Parathyroid adenoma (tissue), 2 donors: ENCODE measurements around the gene UHRF1.
A peak's percentile ranks its signal among the peaks of the same experiment; 100 is the strongest.

Experiments used
- H2AFZ ChIP-seq: fragments of 300-600 bp; sonication (generic); one replicate; pipeline ENCODE4 v1.7.0; 2017; ENCODE audit warnings: antibody characterized with exemption, mild to moderate bottlenecking
- H3K27ac ChIP-seq: fragments of 300-600 bp; sonication (generic); one replicate; pipeline ENCODE4 v1.7.0; 2017
- H3K27me3 ChIP-seq: fragments of 300-600 bp; sonication (generic); one replicate; pipeline ENCODE4 v1.7.0; 2017; ENCODE audit warnings: low read length; ENCODE audit not compliant: control insufficient read depth, insufficient read depth
- H3K36me3 ChIP-seq: fragments of 300-600 bp; sonication (generic); one replicate; pipeline ENCODE4 v1.7.0; 2017; ENCODE audit warnings: low read length; ENCODE audit not compliant: control insufficient read depth, insufficient read depth
- H3K4me1 ChIP-seq: fragments of 300-600 bp; sonication (generic); one replicate; pipeline ENCODE4 v1.7.0; 2017; ENCODE audit warnings: control low read depth
- H3K4me2 ChIP-seq: fragments of 300-600 bp; sonication (generic); one replicate; pipeline ENCODE4 v1.7.0; 2017; ENCODE audit warnings: low read length
- H3K4me3 ChIP-seq: fragments of 300-600 bp; sonication (generic); one replicate; pipeline ENCODE4 v1.7.0; 2017; ENCODE audit warnings: low read depth, low read length
- H3K79me2 ChIP-seq: fragments of 300-600 bp; sonication (generic); one replicate; pipeline ENCODE4 v1.7.0; 2017; ENCODE audit warnings: control low read depth
- H3K9ac ChIP-seq: fragments of 300-600 bp; sonication (generic); one replicate; pipeline ENCODE4 v1.7.0; 2017; ENCODE audit warnings: mild to moderate bottlenecking
- H3K9me3 ChIP-seq: fragments of 300-600 bp; sonication (generic); one replicate; pipeline ENCODE4 v1.7.0; 2017; ENCODE audit warnings: low read length; ENCODE audit not compliant: control insufficient read depth
- TF ChIP-seq, protein P1 (sequence below): fragments of 300-600 bp; sonication (generic); IDR thresholded peaks from one replicate; pipeline ENCODE4 v1.7.0; 2017; ENCODE audit warnings: antibody characterized with exemption, mild to moderate bottlenecking
- donor health status: primary hyperparathyroidism.

Gene UHRF1

DNA sequence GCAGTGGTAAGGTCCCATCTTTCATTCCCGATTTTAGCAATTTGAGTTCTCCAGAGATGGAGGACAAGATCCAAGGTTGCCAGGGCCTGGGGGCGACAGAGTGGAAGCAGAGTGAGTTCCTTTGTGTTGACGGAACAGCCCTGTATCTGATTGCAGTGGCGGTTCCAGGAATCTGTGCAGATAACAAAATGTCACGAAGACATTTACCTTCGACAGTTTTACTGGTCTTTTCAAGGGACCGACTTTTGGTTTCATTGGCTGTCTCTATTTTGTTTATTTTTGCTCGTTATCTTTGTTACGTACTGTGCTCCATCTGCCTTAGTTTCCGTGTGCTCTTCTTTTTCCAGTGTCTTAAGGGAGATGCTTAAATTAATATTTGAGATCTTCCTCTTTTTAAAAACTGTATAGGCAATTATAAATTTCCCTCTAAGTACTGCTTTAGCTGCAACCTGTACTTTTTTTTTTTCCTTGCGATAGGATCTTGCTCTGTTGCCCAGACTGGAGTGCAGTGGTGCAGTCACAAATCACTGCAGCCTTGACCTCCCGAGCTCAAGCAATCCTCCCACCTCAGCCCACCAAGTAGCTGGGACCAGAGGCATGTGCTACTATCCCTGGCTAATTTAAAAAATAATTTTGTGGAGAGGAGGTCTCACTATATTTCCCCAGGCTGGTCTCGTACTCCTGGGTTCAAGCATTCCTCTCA, 82.8 kb downstream of the UHRF1 start:
- Histone ChIP-seq H3K79me2 (peaks cover 41% of the 10 kb centered on the region), H3K9me3 (no peaks in the 10 kb centered on the region), H3K36me3 (no peaks in the 10 kb centered on the region), H3K9ac (no peak overlapping the region), H3K27me3 (no peaks in the 10 kb centered on the region), H3K4me2 (peak overlapping the region; percentile 16), H3K4me3 (no peak overlapping the region), H3K4me1 (peaks cover 19% of the 10 kb centered on the region), H2AFZ (peak overlapping the region; percentile 30), H3K27ac (peak overlapping the region; percentile 80)
- TF ChIP-seq, protein P1, sequence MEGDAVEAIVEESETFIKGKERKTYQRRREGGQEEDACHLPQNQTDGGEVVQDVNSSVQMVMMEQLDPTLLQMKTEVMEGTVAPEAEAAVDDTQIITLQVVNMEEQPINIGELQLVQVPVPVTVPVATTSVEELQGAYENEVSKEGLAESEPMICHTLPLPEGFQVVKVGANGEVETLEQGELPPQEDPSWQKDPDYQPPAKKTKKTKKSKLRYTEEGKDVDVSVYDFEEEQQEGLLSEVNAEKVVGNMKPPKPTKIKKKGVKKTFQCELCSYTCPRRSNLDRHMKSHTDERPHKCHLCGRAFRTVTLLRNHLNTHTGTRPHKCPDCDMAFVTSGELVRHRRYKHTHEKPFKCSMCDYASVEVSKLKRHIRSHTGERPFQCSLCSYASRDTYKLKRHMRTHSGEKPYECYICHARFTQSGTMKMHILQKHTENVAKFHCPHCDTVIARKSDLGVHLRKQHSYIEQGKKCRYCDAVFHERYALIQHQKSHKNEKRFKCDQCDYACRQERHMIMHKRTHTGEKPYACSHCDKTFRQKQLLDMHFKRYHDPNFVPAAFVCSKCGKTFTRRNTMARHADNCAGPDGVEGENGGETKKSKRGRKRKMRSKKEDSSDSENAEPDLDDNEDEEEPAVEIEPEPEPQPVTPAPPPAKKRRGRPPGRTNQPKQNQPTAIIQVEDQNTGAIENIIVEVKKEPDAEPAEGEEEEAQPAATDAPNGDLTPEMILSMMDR, result no peak

DNA sequence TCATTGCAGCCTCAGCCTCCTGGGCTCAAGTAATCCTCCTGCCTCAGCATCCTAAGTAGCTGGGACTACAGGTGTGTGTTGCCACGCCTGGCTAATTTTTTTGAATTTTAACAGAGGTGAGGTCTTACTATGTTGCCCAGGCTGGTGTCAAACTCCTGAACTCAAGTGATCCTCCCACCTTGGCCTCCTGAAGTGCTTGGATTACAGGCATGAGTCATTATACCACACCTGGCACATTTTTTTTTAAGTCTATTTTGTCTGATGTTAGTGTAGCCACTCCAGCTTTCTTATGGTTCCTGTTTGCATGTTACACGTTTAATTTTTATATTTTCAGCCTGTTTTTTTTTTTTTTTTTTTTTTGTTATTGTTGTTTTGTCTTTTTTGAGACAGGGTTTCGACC, 84.4 kb downstream of the UHRF1 start:
- Histone ChIP-seq H3K9ac (no peak overlapping the region), H3K4me2 (no peak overlapping the region), H3K27ac (no peak overlapping the region), H3K36me3 (no peaks in the 10 kb centered on the region), H3K4me1 (peaks cover 19% of the 10 kb centered on the region), H3K9me3 (no peaks in the 10 kb centered on the region), H3K27me3 (no peaks in the 10 kb centered on the region), H2AFZ (no peak overlapping the region), H3K4me3 (no peak overlapping the region), H3K79me2 (peaks cover 46% of the 10 kb centered on the region)
- TF ChIP-seq, protein P1, result no peak

DNA sequence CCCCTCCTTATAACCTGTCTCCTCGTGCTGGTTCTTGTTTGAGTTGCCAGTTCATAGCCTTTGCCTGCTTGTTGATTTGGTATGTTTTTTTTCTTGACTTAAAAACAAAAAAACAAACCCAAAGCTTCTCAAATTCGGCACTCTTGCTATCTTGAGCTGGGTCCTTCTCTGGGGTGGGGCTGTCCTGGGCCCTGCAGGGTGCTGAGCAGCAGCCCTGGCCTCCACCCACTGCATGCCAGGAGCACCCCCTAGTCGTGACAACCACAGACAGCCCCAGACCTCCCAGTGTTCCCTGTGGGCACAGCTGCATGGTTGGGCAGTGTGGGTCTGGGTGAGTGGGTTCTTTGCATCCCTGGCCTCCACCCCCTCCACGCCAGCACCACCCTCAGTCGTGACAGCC, 87.4 kb downstream of the UHRF1 start:
- Histone ChIP-seq H3K4me3 (no peak overlapping the region), H3K9me3 (no peaks in the 10 kb centered on the region), H3K9ac (no peak overlapping the region), H3K27me3 (no peaks in the 10 kb centered on the region), H3K4me1 (peaks cover 16% of the 10 kb centered on the region), H3K4me2 (no peak overlapping the region), H3K27ac (no peak overlapping the region), H3K79me2 (peaks cover 61% of the 10 kb centered on the region), H3K36me3 (no peaks in the 10 kb centered on the region), H2AFZ (no peak overlapping the region)
- TF ChIP-seq, protein P1, result no peak

DNA sequence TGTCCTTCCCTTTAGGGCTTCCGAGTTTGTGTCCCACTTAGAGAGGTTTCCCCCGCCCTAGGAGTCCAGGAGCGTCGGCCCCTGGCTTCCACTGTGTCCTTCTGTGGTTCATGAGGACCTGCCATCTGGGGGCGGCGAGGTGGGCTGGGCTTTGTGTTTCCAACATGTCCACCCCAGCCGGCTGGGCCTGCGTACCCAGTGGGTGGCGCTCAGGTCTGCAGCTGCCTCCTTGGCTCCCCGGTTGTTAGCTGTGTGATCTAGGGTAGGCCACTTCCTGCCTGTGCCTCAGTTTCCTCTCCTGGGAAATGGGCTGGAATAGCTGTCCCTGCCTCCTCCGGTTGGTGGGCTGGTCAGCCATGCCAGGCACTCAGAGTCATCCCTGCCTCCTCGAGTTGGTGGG, 88.0 kb downstream of the UHRF1 start:
- no peak overlapping the region for H3K9ac ChIP-seq
- H3K4me1 ChIP-seq, result peaks cover 10% of the 10 kb centered on the region
- peaks cover 66% of the 10 kb centered on the region for H3K79me2 ChIP-seq
- no peak overlapping the region for H3K4me3 ChIP-seq
- no peak overlapping the region for H3K27ac ChIP-seq
- no peaks in the 10 kb centered on the region for H3K36me3 ChIP-seq
- H2AFZ ChIP-seq, result no peak overlapping the region
- H3K4me2 ChIP-seq, result no peak overlapping the region
- no peaks in the 10 kb centered on the region for H3K9me3 ChIP-seq
- no peaks in the 10 kb centered on the region for H3K27me3 ChIP-seq
- TF ChIP-seq, protein P1, result no peak

DNA sequence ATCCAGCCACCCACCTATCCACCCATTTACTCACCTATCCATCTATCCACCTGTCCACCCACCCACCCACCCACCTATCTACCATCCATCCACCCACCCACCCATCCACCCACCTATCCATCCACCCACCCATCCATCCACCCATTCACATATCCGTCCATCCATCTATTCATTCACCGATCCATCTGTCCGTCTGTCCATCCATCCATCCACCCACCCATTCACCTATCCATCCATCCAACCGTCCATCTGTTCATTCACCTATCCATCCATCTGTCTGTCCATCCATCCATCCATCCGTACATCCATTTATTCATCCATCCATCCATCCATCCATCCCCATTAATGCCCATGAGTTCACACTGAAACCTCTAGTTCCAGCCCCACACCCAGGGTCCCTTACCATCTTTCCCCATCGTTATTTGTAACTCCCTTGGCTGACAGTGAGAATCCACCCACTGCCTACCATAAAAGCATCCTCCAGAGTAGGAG, 90.9 kb downstream of the UHRF1 start:
- Histone ChIP-seq H3K4me3 (no peak overlapping the region), H3K27me3 (no peaks in the 10 kb centered on the region), H3K27ac (no peak overlapping the region), H3K9ac (no peak overlapping the region), H3K4me1 (no peaks in the 10 kb centered on the region), H3K36me3 (no peaks in the 10 kb centered on the region), H3K4me2 (no peak overlapping the region), H2AFZ (no peak overlapping the region), H3K9me3 (no peaks in the 10 kb centered on the region), H3K79me2 (peaks cover 80% of the 10 kb centered on the region)
- TF ChIP-seq, protein P1, result no peak
